ENCODE results near the gene YJEFN3. TPM values are rescaled to one million over a fixed set of nuclear protein-coding genes. Genes with fewer than 3 reads are reported as not detected.

YJEFN3 gene
- total RNA-seq, 1 donor from 2014 or later: 0.79 TPM

- FAIRE-seq: no peak
- H3K36me3 ChIP-seq (ENCODE audit: control insufficient read depth, insufficient read depth, low read length): peaks cover 15% of the 10 kb centered on the region
- H3K4me3 ChIP-seq (ENCODE audit: low read depth, low read length): no peak overlapping the region
- no peak for DNase-seq (ENCODE audit: low read depth)
- no peaks in the 10 kb centered on the region for H3K27me3 ChIP-seq (ENCODE audit: control insufficient read depth, insufficient read depth, low read length)
- no peak for TF ChIP-seq CTCF (IDR thresholded peaks at IDR 0.05; ENCODE audit: insufficient read depth, low read length, severe bottlenecking)
Observed at GRCh38 chr19:19486343-19487076, 42.2 kb upstream of the YJEFN3 start.

- no peak for TF ChIP-seq CTCF (IDR thresholded peaks at IDR 0.05; ENCODE audit: insufficient read depth, low read length, severe bottlenecking)
- FAIRE-seq (no peak), DNase-seq (ENCODE audit: low read depth) (no peak)
- H3K36me3 ChIP-seq (ENCODE audit: control insufficient read depth, insufficient read depth, low read length): peaks cover 21% of the 10 kb centered on the region
- H3K4me3 ChIP-seq (ENCODE audit: low read depth, low read length): no peak overlapping the region
- no peaks in the 10 kb centered on the region for H3K27me3 ChIP-seq (ENCODE audit: control insufficient read depth, insufficient read depth, low read length)
Observed at GRCh38 chr19:19487077-19487949, 41.4 kb upstream of the YJEFN3 start.

- FAIRE-seq (no peak), DNase-seq (ENCODE audit: low read depth) (no peak)
- no peak for TF ChIP-seq CTCF (IDR thresholded peaks at IDR 0.05; ENCODE audit: insufficient read depth, low read length, severe bottlenecking)
- Histone ChIP-seq H3K27me3 (ENCODE audit: control insufficient read depth, insufficient read depth, low read length) (no peaks in the 10 kb centered on the region), H3K4me3 (ENCODE audit: low read depth, low read length) (no peak overlapping the region), H3K36me3 (ENCODE audit: control insufficient read depth, insufficient read depth, low read length) (peaks cover 22% of the 10 kb centered on the region)
Observed at GRCh38 chr19:19487950-19488874, 40.5 kb upstream of the YJEFN3 start.

GRCh38 chr19:19488875-19489690 lies 39.6 kb upstream of the YJEFN3 start:
- Histone ChIP-seq H3K36me3 (ENCODE audit: control insufficient read depth, insufficient read depth, low read length) (peaks cover 24% of the 10 kb centered on the region), H3K27me3 (ENCODE audit: control insufficient read depth, insufficient read depth, low read length) (no peaks in the 10 kb centered on the region), H3K4me3 (ENCODE audit: low read depth, low read length) (no peak overlapping the region)
- FAIRE-seq: peak; percentile 66
- no peak for TF ChIP-seq CTCF (IDR thresholded peaks at IDR 0.05; ENCODE audit: insufficient read depth, low read length, severe bottlenecking)
- peak; percentile 86 for DNase-seq (ENCODE audit: low read depth)

- H3K4me3 ChIP-seq (ENCODE audit: low read depth, low read length): no peak overlapping the region
Observed at GRCh38 chr19:19489804-19490204, 38.9 kb upstream of the YJEFN3 start.

More at GRCh38 chr19:19489804-19490204, 38.9 kb upstream of the YJEFN3 start:
- H3K27me3 ChIP-seq (ENCODE audit: control insufficient read depth, insufficient read depth, low read length): no peaks in the 10 kb centered on the region
- FAIRE-seq (no peak), DNase-seq (ENCODE audit: low read depth) (no peak)
- peaks cover 30% of the 10 kb centered on the region for H3K36me3 ChIP-seq (ENCODE audit: control insufficient read depth, insufficient read depth, low read length)
- TF ChIP-seq CTCF (IDR thresholded peaks at IDR 0.05; ENCODE audit: insufficient read depth, low read length, severe bottlenecking): no peak

All from bronchial epithelial cell (primary cell).